K562 (cell line): Measurements from ENCODE around the gene MYO1A. TPM values are rescaled to one million over a fixed set of nuclear protein-coding genes. Genes with fewer than 3 reads are reported as not detected.

Experiments used
- ATF1 ChIP-seq, 2 experiments: fragments of 450-650 bp in 1 of 2; IDR thresholded peaks; 2 replicates each; pipeline ENCODE4 v1.6.1; 2016; ENCODE audit warnings: missing compliant biosample characterization in 1 of 2, missing genetic modification characterization in 1 of 2
- CBFB ChIP-seq: sonication (generic); formaldehyde crosslinking; IDR thresholded peaks from 2 replicates; pipeline ENCODE4 v1.4.0; 2020; ENCODE audit warnings: mild to moderate bottlenecking, missing genetic modification reagents
- CHD1 ChIP-seq: fragments of 200-600 bp; sonication (generic); IDR thresholded peaks from one replicate; pipeline ENCODE4 v1.6.1; 2012; ENCODE audit warnings: mild to moderate bottlenecking, moderate library complexity, low read length, inconsistent platforms
- CREM ChIP-seq: IDR thresholded peaks from 2 replicates; pipeline ENCODE4 v1.6.1; 2014; ENCODE audit warnings: antibody characterized with exemption, low read depth
- CTBP1 ChIP-seq: fragments of 450-650 bp; IDR thresholded peaks from 2 replicates; pipeline ENCODE4 v1.6.1; 2016; ENCODE audit warnings: borderline replicate concordance
- ELF2 ChIP-seq: fragments of 250-450 bp; sonication (Bioruptor Pico); IDR thresholded peaks from 2 replicates; pipeline ENCODE4 v1.5.0; 2021; ENCODE audit warnings: mild to moderate bottlenecking
- ETV5 ChIP-seq: sonication (generic); formaldehyde crosslinking; IDR thresholded peaks from 2 replicates; pipeline ENCODE4 v1.4.0; 2020; ENCODE audit warnings: low read depth, mild to moderate bottlenecking, missing genetic modification reagents
- HDAC1 ChIP-seq, 2 experiments: fragments of 450-650 bp; IDR thresholded peaks; 2 replicates each; pipeline ENCODE4 v1.6.1; 2016 to 2017; ENCODE audit warnings: inconsistent platforms in 1 of 2, mild to moderate bottlenecking in 1 of 2, moderate library complexity in 1 of 2
- HNRNPK ChIP-seq: fragments of 200-400 bp; formaldehyde crosslinking; IDR thresholded peaks from one replicate; pipeline ENCODE4 v1.6.1; 2018; ENCODE audit warnings: mild to moderate bottlenecking, low read depth, low read length; ENCODE audit not compliant: poor library complexity, severe bottlenecking
- MECOM ChIP-seq: fragments of 250-450 bp; sonication (Bioruptor Pico); IDR thresholded peaks from 2 replicates; pipeline ENCODE4 v1.8.0; 2022; ENCODE audit warnings: inconsistent platforms
- NFYB ChIP-seq: IDR thresholded peaks from 2 replicates; pipeline ENCODE4 v1.6.1; 2011; ENCODE audit warnings: mild to moderate bottlenecking, moderate library complexity; ENCODE audit not compliant: insufficient read length; ENCODE audit errors: extremely low read depth
- POU5F1 ChIP-seq: fragments of 150-350 bp; IDR thresholded peaks from 2 replicates; pipeline ENCODE4 v1.6.1; 2014; ENCODE audit warnings: borderline replicate concordance, low read length, low read depth, mild to moderate bottlenecking; ENCODE audit not compliant: partially characterized antibody
- RBM14 ChIP-seq: fragments of 200-400 bp; formaldehyde crosslinking; IDR thresholded peaks from 2 replicates; pipeline ENCODE4 v1.6.1; 2018; ENCODE audit warnings: low read depth, mild to moderate bottlenecking, low read length, moderate library complexity, borderline replicate concordance; ENCODE audit not compliant: insufficient read depth
- SLC30A9 ChIP-seq: fragments of 250-450 bp; sonication (Bioruptor Pico); IDR thresholded peaks from 2 replicates; pipeline ENCODE4 v1.8.0; 2022; ENCODE audit warnings: mild to moderate bottlenecking, moderate library complexity
- SMAD3 ChIP-seq: fragments of 450-650 bp; formaldehyde crosslinking; conservative IDR thresholded peaks from 2 replicates; pipeline ENCODE4 v1.4.0; 2020; ENCODE audit warnings: mild to moderate bottlenecking
- TCF7 ChIP-seq: sonication (generic); IDR thresholded peaks from 2 replicates; pipeline ENCODE4 v1.6.1; 2016; ENCODE audit warnings: antibody characterized with exemption, borderline replicate concordance
- TFAM ChIP-seq: fragments of 250-450 bp; sonication (Bioruptor Pico); conservative IDR thresholded peaks from 2 replicates; pipeline ENCODE4 v1.5.0; 2021; ENCODE audit warnings: mild to moderate bottlenecking, moderate library complexity
- ZBTB7A ChIP-seq: IDR thresholded peaks from 2 replicates; pipeline ENCODE4 v1.6.1; 2011; ENCODE audit warnings: low read depth, mild to moderate bottlenecking, low read length, moderate library complexity, borderline replicate concordance; ENCODE audit not compliant: control insufficient read depth
- ZC3H4 ChIP-seq: sonication (generic); formaldehyde crosslinking; IDR thresholded peaks from 2 replicates; pipeline ENCODE4 v1.9.0; 2021; ENCODE audit warnings: missing genetic modification reagents, borderline replicate concordance
- ZNF146 ChIP-seq: IDR thresholded peaks from one replicate; pipeline ENCODE4 v1.6.1; 2018; ENCODE audit warnings: missing compliant biosample characterization; ENCODE audit not compliant: unreplicated experiment
- ZNF561 ChIP-seq: fragments of 450-650 bp; formaldehyde crosslinking; conservative IDR thresholded peaks from 2 replicates; pipeline ENCODE4 v1.4.0; 2020; ENCODE audit warnings: mild to moderate bottlenecking, moderate library complexity
- ZNF764 ChIP-seq: fragments of 250-450 bp; sonication (Bioruptor Pico); IDR thresholded peaks from 2 replicates; pipeline ENCODE4 v1.4.0; 2020; ENCODE audit warnings: low read depth, mild to moderate bottlenecking, moderate library complexity
- polyA plus RNA-seq, 8 experiments: library from polyadenylated mRNA; depleted of rRNA in 4 of 8; stranded (reverse) in 5 of 8; unstranded in 3 of 8; fragments of >200 nt; fragmentation: Nextera tagmentation in 2 of 8; fragmentation: Illumina TruSeq in 1 of 8; extraction: Ambion mirVana in 2 of 8; extraction: Trizol in 1 of 8; gene quantifications; 2 replicates each; pipeline versions ENCODE4 v1.2.1 to v1.2.3, GENCODE V29; 2011 to 2014; ENCODE audit warnings: inconsistent platforms in 1 of 8, missing spikeins in 1 of 8
- total RNA-seq, 7 experiments: library from RNA; depleted of rRNA in 6 of 7; stranded (reverse); fragments of >200 nt in 6 of 7; fragmentation: Illumina TruSeq in 2 of 7; extraction: Trizol in 2 of 7; gene quantifications; 2 replicates each; pipeline versions ENCODE4 v1.2.1 to v1.2.3, GENCODE V29; 2011 to 2021; ENCODE audit warnings: low replicate concordance in 1 of 7
- TF ChIP-seq, protein P1 (sequence below): fragments of 250-450 bp; sonication (Bioruptor Pico); IDR thresholded peaks from 2 replicates; pipeline ENCODE4 v1.8.0; 2021; ENCODE audit warnings: borderline replicate concordance, mild to moderate bottlenecking, moderate library complexity; ENCODE audit not compliant: poor library complexity, severe bottlenecking
- TF ChIP-seq, protein P2 (sequence below): fragments of 250-450 bp; sonication (Bioruptor Pico); IDR thresholded peaks from 2 replicates; pipeline ENCODE4 v1.4.0; 2020; ENCODE audit warnings: mild to moderate bottlenecking, moderate library complexity
- TF ChIP-seq, protein P3 (sequence below): sonication (generic); formaldehyde crosslinking; IDR thresholded peaks from 2 replicates; pipeline ENCODE4 v1.5.0; 2020; ENCODE audit warnings: missing genetic modification reagents

The MYO1A gene
- total and polyA plus RNA-seq, 9 of the 15 experiments (the other 6 are each of a cell fraction or from before 2014, with no cell fraction given) = 0.03 to 0.29 (median 0.14) TPM; not detected in 2

- no peak; the same call in 1 of the 2 replicates for TF ChIP-seq ZBTB7A
- TF ChIP-seq POU5F1 = no peak
- peak; percentile 19 for TF ChIP-seq HNRNPK
- TF ChIP-seq ELF2 (CRISPR knock-in tag) = no peak
- TF ChIP-seq ZC3H4 (CRISPR knock-in tag) = no peak
- no peak for TF ChIP-seq MECOM (CRISPR knock-in tag)
- TF ChIP-seq, protein P1, sequence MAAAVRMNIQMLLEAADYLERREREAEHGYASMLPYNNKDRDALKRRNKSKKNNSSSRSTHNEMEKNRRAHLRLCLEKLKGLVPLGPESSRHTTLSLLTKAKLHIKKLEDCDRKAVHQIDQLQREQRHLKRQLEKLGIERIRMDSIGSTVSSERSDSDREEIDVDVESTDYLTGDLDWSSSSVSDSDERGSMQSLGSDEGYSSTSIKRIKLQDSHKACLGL (CRISPR knock-in tag) = no peak
- TF ChIP-seq CBFB (CRISPR knock-in tag) = no peak
- peak in 1 of 2 experiments; percentile 82; a peak in 2 of 4 replicates for TF ChIP-seq HDAC1 (IDR thresholded peaks at IDR 0.05)
- no peak for TF ChIP-seq NFYB
- TF ChIP-seq ZNF764 (CRISPR knock-in tag) = no peak
- peak; percentile 57 for TF ChIP-seq CHD1
- no peak for TF ChIP-seq ZNF561 (CRISPR knock-in tag)
- no peak for TF ChIP-seq SMAD3 (CRISPR knock-in tag)
- TF ChIP-seq ETV5 (CRISPR knock-in tag) = peak; percentile 78
- peak; percentile 70 for TF ChIP-seq CTBP1
- TF ChIP-seq RBM14 = no peak
- TF ChIP-seq, protein P2, sequence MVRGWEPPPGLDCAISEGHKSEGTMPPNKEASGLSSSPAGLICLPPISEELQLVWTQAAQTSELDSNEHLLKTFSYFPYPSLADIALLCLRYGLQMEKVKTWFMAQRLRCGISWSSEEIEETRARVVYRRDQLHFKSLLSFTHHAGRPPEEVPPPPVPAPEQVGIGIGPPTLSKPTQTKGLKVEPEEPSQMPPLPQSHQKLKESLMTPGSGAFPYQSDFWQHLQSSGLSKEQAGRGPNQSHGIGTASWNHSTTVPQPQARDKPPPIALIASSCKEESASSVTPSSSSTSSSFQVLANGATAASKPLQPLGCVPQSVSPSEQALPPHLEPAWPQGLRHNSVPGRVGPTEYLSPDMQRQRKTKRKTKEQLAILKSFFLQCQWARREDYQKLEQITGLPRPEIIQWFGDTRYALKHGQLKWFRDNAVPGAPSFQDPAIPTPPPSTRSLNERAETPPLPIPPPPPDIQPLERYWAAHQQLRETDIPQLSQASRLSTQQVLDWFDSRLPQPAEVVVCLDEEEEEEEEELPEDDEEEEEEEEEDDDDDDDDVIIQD (CRISPR knock-in tag) = peak; percentile 32; the same call in 1 of the 2 replicates
- TF ChIP-seq, protein P3, sequence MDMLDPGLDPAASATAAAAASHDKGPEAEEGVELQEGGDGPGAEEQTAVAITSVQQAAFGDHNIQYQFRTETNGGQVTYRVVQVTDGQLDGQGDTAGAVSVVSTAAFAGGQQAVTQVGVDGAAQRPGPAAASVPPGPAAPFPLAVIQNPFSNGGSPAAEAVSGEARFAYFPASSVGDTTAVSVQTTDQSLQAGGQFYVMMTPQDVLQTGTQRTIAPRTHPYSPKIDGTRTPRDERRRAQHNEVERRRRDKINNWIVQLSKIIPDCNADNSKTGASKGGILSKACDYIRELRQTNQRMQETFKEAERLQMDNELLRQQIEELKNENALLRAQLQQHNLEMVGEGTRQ = peak; percentile 86
- peak; percentile 72 for TF ChIP-seq CREM
- no peak for TF ChIP-seq ZNF146 (CRISPR knock-in tag)
- no peak for TF ChIP-seq TCF7
- no peak for TF ChIP-seq TFAM (CRISPR knock-in tag)
- TF ChIP-seq SLC30A9 (CRISPR knock-in tag) = no peak
- TF ChIP-seq ATF1 (CRISPR knock-in tag; IDR thresholded peaks at IDR 0.05) = no peak
- TF ChIP-seq ATF1 (tag; IDR thresholded peaks at IDR 0.05) = peak; percentile 68
Measured at GRCh38 chr12:57088354-57089270, 38.7 kb upstream of the MYO1A start, which contains the start of gene NAB2 (continued).
